Caco-2 (cell line): Measurements from ENCODE around the gene TPSD1. TPM values are rescaled to one million over a fixed set of nuclear protein-coding genes. Genes with fewer than 3 reads are reported as not detected.

Experiments
- BruUV-seq: library from RNA; stranded (reverse); fragments of 400-500 nt; replicated peaks from 2 replicates; lab custom pipeline; 2021; lab: Mats Ljungman, UMichigan
- CTCF ChIA-PET: fragments of 300-600 bp; sonication (Branson Sonifier 250); formaldehyde crosslinking; loops from one replicate; lab custom pipeline; 2022; ENCODE audit warnings: antibody characterized with exemption; lab: Charles Lee
- POLR2A ChIA-PET: fragments of 300-600 bp; sonication (Branson Sonifier 250); formaldehyde crosslinking; loops from one replicate; lab custom pipeline; 2022; ENCODE audit warnings: antibody characterized with exemption; lab: Charles Lee
- DNase-seq, 2 experiments: peaks; one replicate each; pipeline versions ENCODE4 v3.0.0 to v3.0.0-alpha.2; 2020 to 2022
- H3K27me3 ChIP-seq: replicated peaks from 2 replicates; pipeline ENCODE4 v1.6.0; 2011; ENCODE audit warnings: low read length; ENCODE audit not compliant: control insufficient read depth, insufficient read depth
- H3K36me3 ChIP-seq: 2 replicates; pipeline ENCODE4 v1.5.1; 2011; ENCODE audit warnings: low read length; ENCODE audit not compliant: control insufficient read depth, insufficient read depth
- H3K4me1 ChIP-seq: fragments of 250-450 bp; sonication (Bioruptor Pico); 2 replicates; pipeline ENCODE4 v1.5.1; 2020; ENCODE audit warnings: mild to moderate bottlenecking
- H3K4me3 ChIP-seq: 2 replicates; pipeline ENCODE4 v1.5.1; 2011; ENCODE audit warnings: low read depth, mild to moderate bottlenecking, control low read depth, low read length
- H3K9me3 ChIP-seq: fragments of 250-450 bp; sonication (Bioruptor Pico); 2 replicates; pipeline ENCODE4 v1.5.1; 2020; ENCODE audit warnings: mild to moderate bottlenecking, moderate library complexity
- H3K27ac Mint-ChIP-seq: one replicate; pipeline ENCODE4 v1.8.0; 2022; ENCODE audit warnings: mixed read lengths; ENCODE audit not compliant: unreplicated experiment
- H3K27me3 Mint-ChIP-seq: one replicate; pipeline ENCODE4 v1.8.0; 2022; ENCODE audit warnings: mixed read lengths; ENCODE audit not compliant: insufficient read depth, unreplicated experiment
- H3K36me3 Mint-ChIP-seq: one replicate; pipeline ENCODE4 v1.8.0; 2022; ENCODE audit warnings: mild to moderate bottlenecking, mixed read lengths; ENCODE audit not compliant: insufficient read depth, unreplicated experiment
- H3K4me1 Mint-ChIP-seq: one replicate; pipeline ENCODE4 v1.8.0; 2022; ENCODE audit warnings: low read depth, mixed read lengths; ENCODE audit not compliant: unreplicated experiment
- H3K4me3 Mint-ChIP-seq: one replicate; pipeline ENCODE4 v1.8.0; 2022; ENCODE audit warnings: mild to moderate bottlenecking, moderate library complexity, mixed read lengths; ENCODE audit not compliant: unreplicated experiment
- H3K9me3 Mint-ChIP-seq: one replicate; pipeline ENCODE4 v1.8.0; 2022; ENCODE audit warnings: mixed read lengths; ENCODE audit not compliant: unreplicated experiment
- CTCF ChIP-seq, 2 experiments: fragments of 200-600 bp in 1 of 2; IDR thresholded peaks; 1 replicate in 1 of 2; 2 replicates in 1 of 2; pipeline versions ENCODE4 v1.5.1 to v1.8.0; 2011 to 2022; ENCODE audit warnings: antibody characterized with exemption in 1 of 2, control low read depth in 1 of 2, inconsistent platforms in 1 of 2, low read depth in 1 of 2, low read length in 1 of 2, mild to moderate bottlenecking in 1 of 2, moderate library complexity in 1 of 2; ENCODE audit not compliant: insufficient read depth in 1 of 2, severe bottlenecking in 1 of 2, unreplicated experiment in 1 of 2
- intact Hi-C: fragments of 100-400 bp; cut with micrococcal nuclease; formaldehyde crosslinking; loops from one replicate; pipeline ENCODE4 v1.10.0; 2022; ENCODE audit not compliant: unreplicated experiment
- total RNA-seq: library from RNA; stranded (reverse); gene quantifications from 2 replicates; pipeline ENCODE4 v1.2.3, GENCODE V29; 2022

Gene TPSD1
- total RNA-seq, 1 experiment from 2014 or later, result not detected

- BruUV-seq, result no TSS peak
- no peaks in the 10 kb centered on the region; the same call in 1 of the 2 replicates for H3K27me3 ChIP-seq
- peaks cover 2% of the 10 kb centered on the region for H3K27me3 Mint-ChIP-seq
- TF ChIP-seq CTCF (IDR thresholded peaks at IDR 0.05; ENCODE audit: insufficient read depth in 1 of 2, low read depth in 1 of 2, low read length in 1 of 2, severe bottlenecking in 1 of 2, unreplicated experiment in 1 of 2), result no peak
- no peak overlapping the region for H3K4me3 Mint-ChIP-seq
- H3K27ac Mint-ChIP-seq, result no peak overlapping the region
- H3K9me3 Mint-ChIP-seq, result peaks cover 7% of the 10 kb centered on the region
- H3K4me1 Mint-ChIP-seq, result no peaks in the 10 kb centered on the region
- ChIA-PET POLR2A (no interaction called here), CTCF (no interaction called here)
- H3K4me1 ChIP-seq, result no peaks in the 10 kb centered on the region
- no peak for DNase-seq
- no peaks in the 10 kb centered on the region for H3K36me3 ChIP-seq
- H3K4me3 ChIP-seq, result no peak overlapping the region
- intact Hi-C loops, result no loop called here
- H3K9me3 ChIP-seq, result no peaks in the 10 kb centered on the region
- H3K36me3 Mint-ChIP-seq, result no peaks in the 10 kb centered on the region
Observed at GRCh38 chr16:1275791-1276579, 20.1 kb downstream of the TPSD1 start.

GRCh38 chr16:1276580-1276878 is 20.7 kb downstream of the TPSD1 start:
- Histone ChIP-seq H3K36me3 (no peaks in the 10 kb centered on the region), H3K4me3 (no peak overlapping the region), H3K4me1 (no peaks in the 10 kb centered on the region), H3K27me3 (no peaks in the 10 kb centered on the region; the same call in 1 of the 2 replicates), H3K9me3 (no peaks in the 10 kb centered on the region)
- Mint-ChIP-seq H3K27me3 (peaks cover 2% of the 10 kb centered on the region), H3K9me3 (peaks cover 7% of the 10 kb centered on the region), H3K4me1 (no peaks in the 10 kb centered on the region), H3K27ac (no peak overlapping the region), H3K4me3 (no peak overlapping the region), H3K36me3 (no peaks in the 10 kb centered on the region)
- no peak for DNase-seq
- no peak for TF ChIP-seq CTCF (IDR thresholded peaks at IDR 0.05; ENCODE audit: insufficient read depth in 1 of 2, low read depth in 1 of 2, low read length in 1 of 2, severe bottlenecking in 1 of 2, unreplicated experiment in 1 of 2)
- POLR2A ChIA-PET, result no interaction called here
- CTCF ChIA-PET, result no interaction called here
- intact Hi-C loops, result no loop called here
- no TSS peak for BruUV-seq

GRCh38 chr16:1277151-1277598 is 21.3 kb downstream of the TPSD1 start:
- Mint-ChIP-seq H3K27me3 (peaks cover 2% of the 10 kb centered on the region), H3K27ac (no peak overlapping the region), H3K4me3 (no peak overlapping the region), H3K9me3 (peaks cover 7% of the 10 kb centered on the region), H3K4me1 (no peaks in the 10 kb centered on the region), H3K36me3 (no peaks in the 10 kb centered on the region)
- ChIA-PET CTCF (no interaction called here), POLR2A (no interaction called here)
- H3K27me3 ChIP-seq, result no peaks in the 10 kb centered on the region; the same call in 1 of the 2 replicates
- intact Hi-C loops, result no loop called here
- DNase-seq, result no peak
- TF ChIP-seq CTCF (IDR thresholded peaks at IDR 0.05; ENCODE audit: insufficient read depth in 1 of 2, low read depth in 1 of 2, low read length in 1 of 2, severe bottlenecking in 1 of 2, unreplicated experiment in 1 of 2), result no peak
- no TSS peak for BruUV-seq
- no peaks in the 10 kb centered on the region for H3K36me3 ChIP-seq
- no peak overlapping the region for H3K4me3 ChIP-seq
- H3K4me1 ChIP-seq, result no peaks in the 10 kb centered on the region
- H3K9me3 ChIP-seq, result no peaks in the 10 kb centered on the region
